Stomach (tissue), 4 donors: ENCODE data around the gene MRPS35.

ENCODE experiments used
- POLR2A ChIP-seq, 4 donors: fragments of 450-650 bp; IDR thresholded peaks; one replicate each; pipeline ENCODE4 v1.6.1; 2016; ENCODE audit warnings: antibody characterized with exemption in 4 of 4, control low read depth in 2 of 4, mild to moderate bottlenecking in 1 of 4, moderate library complexity in 1 of 4
- POLR2AphosphoS5 ChIP-seq, 3 donors: sonication (generic); formaldehyde crosslinking; IDR thresholded peaks; one replicate each; pipeline ENCODE4 v1.6.1; 2016; ENCODE audit warnings: antibody characterized with exemption in 3 of 3
- TF ChIP-seq, protein P1 (sequence below), 7 experiments: fragments of 450-650 bp in 4 of 7; fragments of 200-600 bp in 3 of 7; sonication (generic) in 3 of 7; IDR thresholded peaks; one replicate each; pipeline ENCODE4 v1.5.1; 2016 to 2019; ENCODE audit warnings: antibody characterized with exemption in 7 of 7, control low read depth in 2 of 7, mild to moderate bottlenecking in 1 of 7

DNA sequence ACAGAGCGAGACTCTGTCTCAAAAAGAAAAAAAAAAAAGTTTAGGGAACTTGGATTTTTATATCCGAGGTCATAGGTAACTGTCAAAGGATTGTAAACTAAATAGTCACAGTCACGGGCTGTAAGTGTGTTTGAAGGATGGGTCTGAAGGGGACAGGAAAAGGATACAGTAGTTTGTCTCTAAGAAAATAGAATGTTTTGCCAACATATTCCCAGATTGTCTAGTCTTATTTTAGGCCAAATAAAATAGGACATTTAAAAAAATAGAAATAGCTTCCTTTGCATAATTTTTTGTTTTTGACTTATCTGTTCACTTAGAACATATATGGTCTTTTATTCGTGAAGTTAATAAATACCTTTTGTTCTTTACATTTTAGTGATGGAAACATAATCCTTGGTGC is 38.6 kb upstream of the MRPS35 start:
- TF ChIP-seq, protein P1, sequence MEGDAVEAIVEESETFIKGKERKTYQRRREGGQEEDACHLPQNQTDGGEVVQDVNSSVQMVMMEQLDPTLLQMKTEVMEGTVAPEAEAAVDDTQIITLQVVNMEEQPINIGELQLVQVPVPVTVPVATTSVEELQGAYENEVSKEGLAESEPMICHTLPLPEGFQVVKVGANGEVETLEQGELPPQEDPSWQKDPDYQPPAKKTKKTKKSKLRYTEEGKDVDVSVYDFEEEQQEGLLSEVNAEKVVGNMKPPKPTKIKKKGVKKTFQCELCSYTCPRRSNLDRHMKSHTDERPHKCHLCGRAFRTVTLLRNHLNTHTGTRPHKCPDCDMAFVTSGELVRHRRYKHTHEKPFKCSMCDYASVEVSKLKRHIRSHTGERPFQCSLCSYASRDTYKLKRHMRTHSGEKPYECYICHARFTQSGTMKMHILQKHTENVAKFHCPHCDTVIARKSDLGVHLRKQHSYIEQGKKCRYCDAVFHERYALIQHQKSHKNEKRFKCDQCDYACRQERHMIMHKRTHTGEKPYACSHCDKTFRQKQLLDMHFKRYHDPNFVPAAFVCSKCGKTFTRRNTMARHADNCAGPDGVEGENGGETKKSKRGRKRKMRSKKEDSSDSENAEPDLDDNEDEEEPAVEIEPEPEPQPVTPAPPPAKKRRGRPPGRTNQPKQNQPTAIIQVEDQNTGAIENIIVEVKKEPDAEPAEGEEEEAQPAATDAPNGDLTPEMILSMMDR (IDR thresholded peaks at IDR 0.05), result no peak
- TF ChIP-seq POLR2A (IDR thresholded peaks at IDR 0.05) (no peak), POLR2AphosphoS5 (IDR thresholded peaks at IDR 0.05) (no peak)
